WTC11 (cell line): Measurements from ENCODE around the gene CNTNAP2. TPM values are rescaled to one million over a fixed set of nuclear protein-coding genes. Genes with fewer than 3 reads are reported as not detected.

ENCODE experiments used
- ATAC-seq: fragments of 200-7000 bp; cut with Tn5 transposase; 2 replicates; pipeline ENCODE4 v1.10.0; 2021; ENCODE audit warnings: mild to moderate bottlenecking, moderate library complexity
- CTCF ChIA-PET: fragments of 300-600 bp; sonication (Branson Sonifier 250); formaldehyde crosslinking; loops from one replicate; lab custom pipeline; 2021; ENCODE audit warnings: antibody characterized with exemption; lab: Charles Lee
- POLR2A ChIA-PET: fragments of 350-600 bp; sonication (Branson Sonifier 250); formaldehyde crosslinking; loops from one replicate; lab custom pipeline; 2021; ENCODE audit warnings: antibody characterized with exemption; lab: Charles Lee
- DNase-seq: peaks from one replicate; pipeline ENCODE4 v3.0.0; 2021; ENCODE audit warnings: low spot score
- H3K27ac Mint-ChIP-seq: 2 replicates; pipeline ENCODE4 v1.8.0; 2021; ENCODE audit warnings: mixed read lengths
- H3K27me3 Mint-ChIP-seq: 2 replicates; pipeline ENCODE4 v1.8.0; 2021; ENCODE audit warnings: low read depth, mild to moderate bottlenecking, moderate library complexity, mixed read lengths
- H3K36me3 Mint-ChIP-seq: 2 replicates; pipeline ENCODE4 v1.8.0; 2021; ENCODE audit warnings: mixed read lengths
- H3K4me1 Mint-ChIP-seq: 2 replicates; pipeline ENCODE4 v1.8.0; 2022; ENCODE audit warnings: mixed read lengths
- H3K4me3 Mint-ChIP-seq: 2 replicates; pipeline ENCODE4 v1.8.0; 2021; ENCODE audit warnings: mild to moderate bottlenecking, moderate library complexity, mixed read lengths
- H3K9me3 Mint-ChIP-seq: 2 replicates; pipeline ENCODE4 v1.8.0; 2021; ENCODE audit warnings: mixed read lengths
- AFF4 ChIP-seq: sonication (generic); formaldehyde crosslinking; IDR thresholded peaks from 2 replicates; pipeline ENCODE4 v1.8.1; 2023; ENCODE audit warnings: mild to moderate bottlenecking, missing genetic modification reagents, borderline replicate concordance
- CDX4 ChIP-seq: fragments of 250-450 bp; sonication (Bioruptor Pico); IDR thresholded peaks from 2 replicates; pipeline ENCODE4 v1.9.0; 2021; ENCODE audit warnings: moderate library complexity, mild to moderate bottlenecking, inconsistent platforms, borderline replicate concordance
- CTCF ChIP-seq: fragments of 200-600 bp; IDR thresholded peaks from 2 replicates; pipeline ENCODE4 v1.8.0; 2022; ENCODE audit warnings: antibody characterized with exemption
- HMGXB4 ChIP-seq: sonication (generic); formaldehyde crosslinking; IDR thresholded peaks from 2 replicates; pipeline ENCODE4 v1.8.1; 2023; ENCODE audit warnings: mild to moderate bottlenecking, moderate library complexity, missing genetic modification reagents
- JUN ChIP-seq: sonication (generic); formaldehyde crosslinking; IDR thresholded peaks from 2 replicates; pipeline ENCODE4 v1.8.0; 2023; ENCODE audit warnings: mild to moderate bottlenecking, missing genetic modification reagents
- MXD4 ChIP-seq: fragments of 250-450 bp; sonication (Bioruptor Pico); IDR thresholded peaks from 2 replicates; pipeline ENCODE4 v1.8.0; 2021; ENCODE audit warnings: mild to moderate bottlenecking, moderate library complexity, borderline replicate concordance
- NFYB ChIP-seq: sonication (generic); formaldehyde crosslinking; conservative IDR thresholded peaks from 2 replicates; pipeline ENCODE4 v1.8.0; 2022; ENCODE audit warnings: low read depth, missing genetic modification reagents
- NR3C1 ChIP-seq: sonication (generic); formaldehyde crosslinking; conservative IDR thresholded peaks from 2 replicates; pipeline ENCODE4 v1.8.1; 2023; ENCODE audit warnings: low read depth, mild to moderate bottlenecking, missing genetic modification reagents
- OVOL2 ChIP-seq: fragments of 250-450 bp; sonication (Bioruptor Pico); IDR thresholded peaks from 2 replicates; pipeline ENCODE4 v1.9.0; 2021; ENCODE audit warnings: mild to moderate bottlenecking, borderline replicate concordance
- RORB ChIP-seq: fragments of 250-450 bp; sonication (Bioruptor Pico); IDR thresholded peaks from 2 replicates; pipeline ENCODE4 v1.9.0; 2021; ENCODE audit warnings: mild to moderate bottlenecking
- TEAD1 ChIP-seq: sonication (generic); formaldehyde crosslinking; IDR thresholded peaks from 2 replicates; pipeline ENCODE4 v1.8.0; 2022; ENCODE audit warnings: mild to moderate bottlenecking, missing genetic modification reagents
- ZBTB21 ChIP-seq: sonication (generic); formaldehyde crosslinking; IDR thresholded peaks from 2 replicates; pipeline ENCODE4 v1.8.1; 2023; ENCODE audit warnings: mild to moderate bottlenecking, missing genetic modification reagents, borderline replicate concordance
- ZNF121 ChIP-seq: sonication (generic); formaldehyde crosslinking; IDR thresholded peaks from 2 replicates; pipeline ENCODE4 v1.8.0; 2023; ENCODE audit warnings: missing genetic modification reagents
- ZNF263 ChIP-seq: sonication (generic); formaldehyde crosslinking; IDR thresholded peaks from 2 replicates; pipeline ENCODE4 v1.8.1; 2022; ENCODE audit warnings: low read depth, mild to moderate bottlenecking, moderate library complexity, missing genetic modification reagents
- ZNF416 ChIP-seq: fragments of 250-450 bp; sonication (Bioruptor Pico); IDR thresholded peaks from 2 replicates; pipeline ENCODE4 v1.9.0; 2021; ENCODE audit warnings: mild to moderate bottlenecking, inconsistent platforms
- total RNA-seq: library from RNA; stranded (reverse); gene quantifications from 3 replicates; pipeline ENCODE4 v1.2.3, GENCODE V29; 2021
- TF ChIP-seq, protein P1 (sequence below): fragments of 250-450 bp; sonication (Bioruptor Pico); IDR thresholded peaks from 2 replicates; pipeline ENCODE4 v2.1.2; 2022; ENCODE audit warnings: mild to moderate bottlenecking, moderate library complexity
- TF ChIP-seq, protein P2 (sequence below): fragments of 250-450 bp; sonication (Bioruptor Pico); IDR thresholded peaks from 2 replicates; pipeline ENCODE4 v1.9.0; 2021; ENCODE audit warnings: mild to moderate bottlenecking, borderline replicate concordance
- TF ChIP-seq, protein P3 (sequence below): sonication (generic); formaldehyde crosslinking; IDR thresholded peaks from 2 replicates; pipeline ENCODE4 v1.8.1; 2023; ENCODE audit warnings: mild to moderate bottlenecking, missing genetic modification reagents, moderate library complexity
- TF ChIP-seq, protein P4 (sequence below): sonication (generic); formaldehyde crosslinking; IDR thresholded peaks from 2 replicates; pipeline ENCODE4 v1.8.1; 2022; ENCODE audit warnings: missing genetic modification reagents, borderline replicate concordance

Gene CNTNAP2
- total RNA-seq, 1 experiment from 2014 or later, result 63.8 TPM

DNA sequence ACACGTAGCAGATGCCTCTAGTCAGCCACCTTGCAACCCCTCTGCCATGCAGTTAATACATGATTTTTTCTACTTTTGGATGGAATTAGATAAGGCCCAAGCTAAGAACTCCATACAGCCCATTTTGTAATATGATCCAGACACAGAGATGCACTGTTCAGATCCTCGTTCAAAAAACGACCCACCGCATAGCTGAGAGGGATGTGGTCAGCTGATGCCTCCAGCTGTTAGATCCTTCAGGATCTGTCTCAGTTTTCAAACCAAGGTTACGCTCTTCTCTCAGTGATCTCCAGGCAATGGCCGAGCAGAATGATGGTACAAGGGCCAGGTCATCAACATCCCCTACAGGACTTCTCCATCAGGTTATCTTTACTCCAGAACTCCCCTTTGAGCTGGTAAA lies 1592.3 kb downstream of the CNTNAP2 start (continued):
- TF ChIP-seq, protein P1, sequence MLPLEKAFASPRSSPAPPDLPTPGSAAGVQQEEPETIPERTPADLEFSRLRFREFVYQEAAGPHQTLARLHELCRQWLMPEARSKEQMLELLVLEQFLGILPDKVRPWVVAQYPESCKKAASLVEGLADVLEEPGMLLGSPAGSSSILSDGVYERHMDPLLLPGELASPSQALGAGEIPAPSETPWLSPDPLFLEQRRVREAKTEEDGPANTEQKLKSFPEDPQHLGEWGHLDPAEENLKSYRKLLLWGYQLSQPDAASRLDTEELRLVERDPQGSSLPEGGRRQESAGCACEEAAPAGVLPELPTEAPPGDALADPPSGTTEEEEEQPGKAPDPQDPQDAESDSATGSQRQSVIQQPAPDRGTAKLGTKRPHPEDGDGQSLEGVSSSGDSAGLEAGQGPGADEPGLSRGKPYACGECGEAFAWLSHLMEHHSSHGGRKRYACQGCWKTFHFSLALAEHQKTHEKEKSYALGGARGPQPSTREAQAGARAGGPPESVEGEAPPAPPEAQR (CRISPR knock-in tag), result no peak
- TF ChIP-seq TEAD1 (CRISPR knock-in tag), result no peak
- no peak for TF ChIP-seq ZNF416 (CRISPR knock-in tag)
- TF ChIP-seq ZBTB21 (CRISPR knock-in tag), result no peak
- no peak for TF ChIP-seq NR3C1 (CRISPR knock-in tag)
- no peak for TF ChIP-seq OVOL2 (CRISPR knock-in tag)
- TF ChIP-seq, protein P2, sequence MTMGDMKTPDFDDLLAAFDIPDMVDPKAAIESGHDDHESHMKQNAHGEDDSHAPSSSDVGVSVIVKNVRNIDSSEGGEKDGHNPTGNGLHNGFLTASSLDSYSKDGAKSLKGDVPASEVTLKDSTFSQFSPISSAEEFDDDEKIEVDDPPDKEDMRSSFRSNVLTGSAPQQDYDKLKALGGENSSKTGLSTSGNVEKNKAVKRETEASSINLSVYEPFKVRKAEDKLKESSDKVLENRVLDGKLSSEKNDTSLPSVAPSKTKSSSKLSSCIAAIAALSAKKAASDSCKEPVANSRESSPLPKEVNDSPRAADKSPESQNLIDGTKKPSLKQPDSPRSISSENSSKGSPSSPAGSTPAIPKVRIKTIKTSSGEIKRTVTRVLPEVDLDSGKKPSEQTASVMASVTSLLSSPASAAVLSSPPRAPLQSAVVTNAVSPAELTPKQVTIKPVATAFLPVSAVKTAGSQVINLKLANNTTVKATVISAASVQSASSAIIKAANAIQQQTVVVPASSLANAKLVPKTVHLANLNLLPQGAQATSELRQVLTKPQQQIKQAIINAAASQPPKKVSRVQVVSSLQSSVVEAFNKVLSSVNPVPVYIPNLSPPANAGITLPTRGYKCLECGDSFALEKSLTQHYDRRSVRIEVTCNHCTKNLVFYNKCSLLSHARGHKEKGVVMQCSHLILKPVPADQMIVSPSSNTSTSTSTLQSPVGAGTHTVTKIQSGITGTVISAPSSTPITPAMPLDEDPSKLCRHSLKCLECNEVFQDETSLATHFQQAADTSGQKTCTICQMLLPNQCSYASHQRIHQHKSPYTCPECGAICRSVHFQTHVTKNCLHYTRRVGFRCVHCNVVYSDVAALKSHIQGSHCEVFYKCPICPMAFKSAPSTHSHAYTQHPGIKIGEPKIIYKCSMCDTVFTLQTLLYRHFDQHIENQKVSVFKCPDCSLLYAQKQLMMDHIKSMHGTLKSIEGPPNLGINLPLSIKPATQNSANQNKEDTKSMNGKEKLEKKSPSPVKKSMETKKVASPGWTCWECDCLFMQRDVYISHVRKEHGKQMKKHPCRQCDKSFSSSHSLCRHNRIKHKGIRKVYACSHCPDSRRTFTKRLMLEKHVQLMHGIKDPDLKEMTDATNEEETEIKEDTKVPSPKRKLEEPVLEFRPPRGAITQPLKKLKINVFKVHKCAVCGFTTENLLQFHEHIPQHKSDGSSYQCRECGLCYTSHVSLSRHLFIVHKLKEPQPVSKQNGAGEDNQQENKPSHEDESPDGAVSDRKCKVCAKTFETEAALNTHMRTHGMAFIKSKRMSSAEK, result no peak
- TF ChIP-seq, protein P3, sequence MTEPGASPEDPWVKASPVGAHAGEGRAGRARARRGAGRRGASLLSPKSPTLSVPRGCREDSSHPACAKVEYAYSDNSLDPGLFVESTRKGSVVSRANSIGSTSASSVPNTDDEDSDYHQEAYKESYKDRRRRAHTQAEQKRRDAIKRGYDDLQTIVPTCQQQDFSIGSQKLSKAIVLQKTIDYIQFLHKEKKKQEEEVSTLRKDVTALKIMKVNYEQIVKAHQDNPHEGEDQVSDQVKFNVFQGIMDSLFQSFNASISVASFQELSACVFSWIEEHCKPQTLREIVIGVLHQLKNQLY (CRISPR knock-in tag), result no peak
- TF ChIP-seq CTCF, result no peak
- no peak for TF ChIP-seq AFF4 (CRISPR knock-in tag)
- TF ChIP-seq, protein P4, sequence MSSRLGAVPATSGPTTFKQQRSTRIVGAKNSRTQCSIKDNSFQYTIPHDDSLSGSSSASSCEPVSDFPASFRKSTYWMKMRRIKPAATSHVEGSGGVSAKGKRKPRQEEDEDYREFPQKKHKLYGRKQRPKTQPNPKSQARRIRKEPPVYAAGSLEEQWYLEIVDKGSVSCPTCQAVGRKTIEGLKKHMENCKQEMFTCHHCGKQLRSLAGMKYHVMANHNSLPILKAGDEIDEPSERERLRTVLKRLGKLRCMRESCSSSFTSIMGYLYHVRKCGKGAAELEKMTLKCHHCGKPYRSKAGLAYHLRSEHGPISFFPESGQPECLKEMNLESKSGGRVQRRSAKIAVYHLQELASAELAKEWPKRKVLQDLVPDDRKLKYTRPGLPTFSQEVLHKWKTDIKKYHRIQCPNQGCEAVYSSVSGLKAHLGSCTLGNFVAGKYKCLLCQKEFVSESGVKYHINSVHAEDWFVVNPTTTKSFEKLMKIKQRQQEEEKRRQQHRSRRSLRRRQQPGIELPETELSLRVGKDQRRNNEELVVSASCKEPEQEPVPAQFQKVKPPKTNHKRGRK (CRISPR knock-in tag), result no peak
- no peak for TF ChIP-seq JUN

GRCh38 chr7:147711447-147711846 lies 1594.8 kb downstream of the CNTNAP2 start:
- Mint-ChIP-seq H3K27ac (no peak overlapping the region), H3K27me3 (no peaks in the 10 kb centered on the region), H3K9me3 (peaks cover 29% of the 10 kb centered on the region), H3K4me3 (no peak overlapping the region), H3K36me3 (no peaks in the 10 kb centered on the region; the same call in 1 of the 2 replicates), H3K4me1 (peaks cover 4% of the 10 kb centered on the region)
- ATAC-seq, result no peak
- POLR2A ChIA-PET, result no interaction called here
- no peak for DNase-seq
- CTCF ChIA-PET, result no interaction called here
- TF ChIP-seq ZBTB21 (CRISPR knock-in tag) (no peak), RORB (CRISPR knock-in tag) (no peak), ZNF263 (CRISPR knock-in tag) (no peak), CDX4 (CRISPR knock-in tag) (no peak), NFYB (CRISPR knock-in tag) (no peak), MXD4 (CRISPR knock-in tag) (no peak), ZNF121 (CRISPR knock-in tag) (no peak), HMGXB4 (CRISPR knock-in tag) (no peak)
